H9 (cell line): ENCODE measurements around the gene MARCHF10. TPM values are rescaled to one million over a fixed set of nuclear protein-coding genes. Genes with fewer than 3 reads are reported as not detected.
"Not testable (repeated sequence)": the region's sequence is repeated elsewhere in the genome, so short reads cannot be mapped to it uniquely, and the experiment has no call there.

Source experiments
- DNase-seq: peaks from one replicate; pipeline ENCODE4 v3.0.0-alpha.2; 2017
- H2AFZ ChIP-seq: one replicate; pipeline ENCODE4 v1.6.1; 2013; ENCODE audit warnings: mild to moderate bottlenecking, low read length, control low read depth, moderate library complexity
- H2AK5ac ChIP-seq: 2 replicates; pipeline ENCODE4 v1.6.1; 2013; ENCODE audit warnings: low read length, control low read depth, mixed read lengths; ENCODE audit not compliant: insufficient read length
- H2BK120ac ChIP-seq: one replicate; pipeline ENCODE4 v1.6.1; 2013; ENCODE audit warnings: low read depth, mild to moderate bottlenecking, low read length, control low read depth, inconsistent platforms; ENCODE audit not compliant: poor library complexity, severe bottlenecking
- H2BK12ac ChIP-seq: 2 replicates; pipeline ENCODE4 v1.6.1; 2013; ENCODE audit warnings: low read length, control low read depth, mixed read lengths, low read depth; ENCODE audit not compliant: insufficient read length
- H2BK15ac ChIP-seq: 2 replicates; pipeline ENCODE4 v1.6.1; 2013; ENCODE audit warnings: low read depth, low read length, control low read depth
- H2BK20ac ChIP-seq: one replicate; pipeline ENCODE4 v1.6.1; 2013; ENCODE audit warnings: low read depth, mild to moderate bottlenecking, low read length, control low read depth, inconsistent platforms; ENCODE audit not compliant: poor library complexity, severe bottlenecking
- H2BK5ac ChIP-seq: 2 replicates; pipeline ENCODE4 v1.6.1; 2013; ENCODE audit warnings: low read length, control low read depth, mixed read lengths; ENCODE audit not compliant: insufficient read length
- H3K14ac ChIP-seq: 2 replicates; pipeline ENCODE4 v1.6.1; 2013; ENCODE audit warnings: low read length, control low read depth; ENCODE audit not compliant: insufficient read depth
- H3K18ac ChIP-seq: 2 replicates; pipeline ENCODE4 v1.6.1; 2013; ENCODE audit warnings: low read depth, mild to moderate bottlenecking, mixed read lengths, low read length, control low read depth; ENCODE audit not compliant: insufficient read length
- H3K23ac ChIP-seq: 2 replicates; pipeline ENCODE4 v1.6.1; 2013; ENCODE audit warnings: low read length, control low read depth, mixed read lengths, low read depth; ENCODE audit not compliant: insufficient read length
- H3K23me2 ChIP-seq: 2 replicates; pipeline ENCODE4 v1.6.1; 2013; ENCODE audit warnings: low read depth, mild to moderate bottlenecking, mixed read lengths, low read length, control low read depth; ENCODE audit not compliant: insufficient read length, poor library complexity, severe bottlenecking
- H3K27ac ChIP-seq: 2 replicates; pipeline ENCODE4 v1.5.1; 2013; ENCODE audit warnings: low read length, control low read depth, mixed read lengths, low read depth; ENCODE audit not compliant: insufficient read length
- H3K27me3 ChIP-seq: 2 replicates; pipeline ENCODE4 v1.6.1; 2013; ENCODE audit warnings: low read length, control low read depth, inconsistent platforms; ENCODE audit not compliant: insufficient read depth
- H3K4ac ChIP-seq: 2 replicates; pipeline ENCODE4 v1.6.1; 2013; ENCODE audit warnings: low read depth, mild to moderate bottlenecking, control low read depth, inconsistent platforms, low read length, moderate library complexity
- H3K4me1 ChIP-seq: 2 replicates; pipeline ENCODE4 v1.6.1; 2013; ENCODE audit warnings: low read length, control low read depth, inconsistent platforms; ENCODE audit not compliant: insufficient read depth
- H3K4me2 ChIP-seq: 2 replicates; pipeline ENCODE4 v1.6.1; 2013; ENCODE audit warnings: low read length, control low read depth, mixed read lengths; ENCODE audit not compliant: insufficient read length, insufficient read depth
- H3K56ac ChIP-seq: 2 replicates; pipeline ENCODE4 v1.6.1; 2013; ENCODE audit warnings: low read depth, mild to moderate bottlenecking, mixed read lengths, low read length, control low read depth; ENCODE audit not compliant: insufficient read length
- H3K79me1 ChIP-seq: 2 replicates; pipeline ENCODE4 v1.6.1; 2013; ENCODE audit warnings: low read depth, mild to moderate bottlenecking, moderate library complexity, low read length, control low read depth, inconsistent platforms; ENCODE audit not compliant: insufficient read depth, poor library complexity, severe bottlenecking
- H3K79me2 ChIP-seq: 2 replicates; pipeline ENCODE4 v1.6.1; 2013; ENCODE audit warnings: low read length, control low read depth, inconsistent platforms; ENCODE audit not compliant: insufficient read depth
- H3K9ac ChIP-seq: 2 replicates; pipeline ENCODE4 v1.6.1; 2013; ENCODE audit warnings: low read length, control low read depth, mixed read lengths; ENCODE audit not compliant: insufficient read length; ENCODE audit errors: extremely low read depth
- H3K9me3 ChIP-seq: one replicate; pipeline ENCODE4 v1.6.1; 2013; ENCODE audit warnings: low read depth, low read length, inconsistent platforms; ENCODE audit not compliant: control insufficient read depth
- H3T11ph ChIP-seq: one replicate; pipeline ENCODE4 v1.6.1; 2013; ENCODE audit warnings: mild to moderate bottlenecking, low read length, control low read depth, inconsistent platforms
- H4K20me1 ChIP-seq: one replicate; pipeline ENCODE4 v1.6.1; 2013; ENCODE audit not compliant: control insufficient read depth, insufficient read length, insufficient read depth
- H4K5ac ChIP-seq: 2 replicates; pipeline ENCODE4 v1.6.1; 2013; ENCODE audit warnings: low read depth, mild to moderate bottlenecking, mixed read lengths, low read length, control low read depth; ENCODE audit not compliant: insufficient read length
- H4K8ac ChIP-seq: replicated peaks from 2 replicates; pipeline ENCODE4 v1.6.1; 2013; ENCODE audit warnings: low read length, control low read depth, mixed read lengths, low read depth; ENCODE audit not compliant: insufficient read length
- H4K91ac ChIP-seq: 2 replicates; pipeline ENCODE4 v1.6.1; 2013; ENCODE audit warnings: low read depth, mild to moderate bottlenecking, moderate library complexity, mixed read lengths, low read length, control low read depth; ENCODE audit not compliant: insufficient read length
- H3K27ac Mint-ChIP-seq, 3 experiments: 2 replicates in 2 of 3; 3 replicates in 1 of 3; pipeline ENCODE4 v1.8.0; 2020 to 2021; ENCODE audit warnings: mixed read lengths in 3 of 3, mild to moderate bottlenecking in 1 of 3, moderate library complexity in 1 of 3
- H3K27me3 Mint-ChIP-seq: 2 replicates; pipeline ENCODE4 v1.8.0; 2021; ENCODE audit warnings: low read depth, mild to moderate bottlenecking, moderate library complexity, mixed read lengths
- H3K36me3 Mint-ChIP-seq, 3 experiments: 2 replicates in 2 of 3; 3 replicates in 1 of 3; pipeline ENCODE4 v1.8.0; 2020 to 2021; ENCODE audit warnings: low read depth in 3 of 3, mixed read lengths in 3 of 3; ENCODE audit not compliant: insufficient read depth in 1 of 3
- H3K4me1 Mint-ChIP-seq, 2 experiments: 2 replicates each; pipeline ENCODE4 v1.8.0; 2020; ENCODE audit warnings: mixed read lengths in 2 of 2
- H3K4me3 Mint-ChIP-seq, 2 experiments: 2 replicates in 1 of 2; 3 replicates in 1 of 2; pipeline ENCODE4 v1.8.0; 2020 to 2021; ENCODE audit warnings: mild to moderate bottlenecking in 2 of 2, mixed read lengths in 2 of 2, moderate library complexity in 1 of 2
- H3K9me3 Mint-ChIP-seq, 2 experiments: 2 replicates in 1 of 2; 3 replicates in 1 of 2; pipeline ENCODE4 v1.8.0; 2020; ENCODE audit warnings: mild to moderate bottlenecking in 2 of 2, mixed read lengths in 2 of 2, moderate library complexity in 1 of 2
- CTCF ChIP-seq: fragments of 200-600 bp; sonication (generic); conservative IDR thresholded peaks from 3 replicates; pipeline ENCODE4 v1.8.0; 2021; ENCODE audit warnings: antibody characterized with exemption, mild to moderate bottlenecking
- WGBS: extraction: QIAGEN DNeasy Blood & Tissue Kit; methylation state at CpG from one replicate; pipeline ENCODE4 v1.1.7; 2013; ENCODE audit warnings: missing lambda C conversion rate, low lambda C conversion rate, mixed read lengths; ENCODE audit not compliant: insufficient read length; ENCODE audit errors: extremely low coverage; 5-methylcytosine and 5-hydroxymethylcytosine counted together
- total RNA-seq: library from RNA; stranded (reverse); gene quantifications from 2 replicates; pipeline ENCODE4 v1.2.1, GENCODE V29; 2021

The MARCHF10 gene
- total RNA-seq, 1 experiment from 2014 or later, result not detected

- Histone ChIP-seq H3K27ac (no peak overlapping the region), H4K91ac (no peak overlapping the region), H3K79me1 (no peaks in the 10 kb centered on the region), H3K4me2 (no peak overlapping the region), H4K5ac (no peak overlapping the region), H3T11ph (no peak overlapping the region), H3K56ac (no peak overlapping the region), H2AK5ac (no peak overlapping the region), H3K4me1 (no peaks in the 10 kb centered on the region), H3K9me3 (no peaks in the 10 kb centered on the region), H3K14ac (no peak overlapping the region), H3K18ac (no peak overlapping the region), H3K23me2 (no peaks in the 10 kb centered on the region), H3K23ac (no peak overlapping the region), H4K8ac (no peak overlapping the region), H2BK20ac (no peak overlapping the region), H2AFZ (no peak overlapping the region), H3K27me3 (no peaks in the 10 kb centered on the region; the same call in 1 of the 2 replicates), H3K4ac (no peak overlapping the region), H2BK5ac (no peak overlapping the region), H3K79me2 (no peaks in the 10 kb centered on the region), H2BK15ac (no peak overlapping the region), H3K9ac (no peak overlapping the region), H4K20me1 (no peaks in the 10 kb centered on the region), H2BK120ac (no peak overlapping the region), H2BK12ac (no peak overlapping the region)
- Mint-ChIP-seq H3K4me3 (no peak overlapping the region), H3K27ac (no peak overlapping the region), H3K36me3 (peaks cover 3 to 5% (median 3%) of the 10 kb centered on the region in 3 experiments; a peak in 4 of 7 replicates), H3K27me3 (peaks cover 1% of the 10 kb centered on the region; the same call in 1 of the 2 replicates), H3K9me3 (peaks cover 10 to 22% of the 10 kb centered on the region in 2 experiments), H3K4me1 (peaks cover 5 to 12% of the 10 kb centered on the region in 2 experiments; a peak in 3 of 4 replicates)
- TF ChIP-seq CTCF, result no peak
- DNase-seq, result no peak
- no CpG with 5 or more reads among the region's 2 CpGs for WGBS
These were observed 21.5 kb downstream of the MARCHF10 start for GRCh38 chr17:62786646-62787045.

GRCh38 chr17:62785983-62786382 is 22.1 kb downstream of the MARCHF10 start:
- not testable (repeated sequence) for H3K27me3 Mint-ChIP-seq, H4K91ac ChIP-seq, H3K18ac ChIP-seq, H2BK120ac ChIP-seq, H3K27ac ChIP-seq, H3K14ac ChIP-seq, H4K8ac ChIP-seq, H3K9me3 ChIP-seq, H3T11ph ChIP-seq, H3K27ac Mint-ChIP-seq, H4K20me1 ChIP-seq, H3K79me1 ChIP-seq, H2BK12ac ChIP-seq, H3K79me2 ChIP-seq, H3K9ac ChIP-seq, H3K4me1 Mint-ChIP-seq, H3K4ac ChIP-seq, H3K23ac ChIP-seq, H3K4me2 ChIP-seq, H3K23me2 ChIP-seq, H2BK15ac ChIP-seq, H2AFZ ChIP-seq, H2BK20ac ChIP-seq, H3K27me3 ChIP-seq, H2BK5ac ChIP-seq, H2AK5ac ChIP-seq, H3K36me3 Mint-ChIP-seq, H3K4me3 Mint-ChIP-seq, H3K56ac ChIP-seq, H4K5ac ChIP-seq, DNase-seq, H3K4me1 ChIP-seq
- H3K9me3 Mint-ChIP-seq, result peaks cover 10 to 22% of the 10 kb centered on the region in 2 experiments
- WGBS, result no CpG with 5 or more reads among the region's 1 CpG
